ENCODE measurements around the gene CDKN2AIPNL. TPM values are rescaled to one million over a fixed set of nuclear protein-coding genes. Genes with fewer than 3 reads are reported as not detected.

Gene CDKN2AIPNL
- total RNA-seq, 1 donor from 2014 or later, result 32.0 TPM

DNA sequence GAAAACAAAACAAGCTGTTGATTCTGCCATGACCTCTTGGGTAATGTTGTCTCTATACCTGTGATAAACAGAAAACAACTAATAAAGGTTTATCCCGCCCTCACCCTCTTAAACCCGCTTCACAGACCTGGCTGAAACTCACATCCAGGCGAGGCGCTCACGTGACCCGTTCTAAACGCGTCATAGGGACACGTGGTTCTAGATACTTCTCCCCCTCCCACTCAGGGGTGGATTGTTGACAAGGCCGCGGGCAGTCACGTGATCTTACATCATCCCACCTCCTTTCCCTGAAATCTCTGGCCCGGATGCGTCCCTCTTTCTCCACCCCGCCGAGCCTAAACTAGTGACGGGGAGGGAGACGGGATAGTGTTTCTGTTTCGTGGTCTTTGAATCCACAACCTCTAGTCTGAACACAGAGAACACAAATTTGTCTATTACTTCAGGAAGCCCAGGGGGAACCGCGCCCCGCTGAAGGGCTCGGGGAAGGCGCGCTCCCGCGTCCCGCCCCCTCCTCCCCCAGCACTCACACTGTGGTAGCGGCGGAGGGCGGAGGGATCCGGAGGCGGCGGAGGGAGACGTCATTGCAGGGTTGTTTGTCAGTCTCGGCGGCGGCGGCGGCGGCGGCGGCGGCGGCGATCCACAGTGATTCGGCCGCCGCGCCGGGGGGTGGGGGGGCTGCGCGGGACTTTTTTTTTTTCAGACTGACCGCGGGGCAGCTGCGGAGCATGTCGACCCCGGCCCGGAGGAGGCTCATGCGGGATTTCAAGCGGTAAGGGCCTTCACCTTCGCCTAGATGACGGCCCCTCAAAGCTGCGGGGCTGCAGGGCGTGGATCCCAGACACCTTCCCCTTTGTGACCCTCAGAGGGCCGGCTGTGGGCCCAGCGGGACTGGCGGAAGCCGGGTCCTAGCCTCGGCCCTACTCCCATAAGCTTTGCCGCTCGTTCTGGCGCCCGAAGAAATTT is 40.5 kb downstream of the CDKN2AIPNL start, which contains the start of gene UBE2B:
TSS of gene UBE2B (plus strand) at position 699 of the 963 bp plus-strand sequence. CDS start at position 726, 27 bp downstream.
- Mint-ChIP-seq H3K4me1 (peaks cover 42% of the 10 kb centered on the region), H3K9me3 (peaks cover 14% of the 10 kb centered on the region), H3K27me3 (peaks cover 3% of the 10 kb centered on the region), H3K36me3 (ENCODE audit: low read depth) (peaks cover 40% of the 10 kb centered on the region), H3K27ac (peak within 1 kb of the TSS; percentile 93), H3K4me3 (peak within 1 kb of the TSS; percentile 93)
- intact Hi-C loops (cut with micrococcal nuclease), result loop anchor here (1.0 to 10.0 kb wide), 9 partner anchors 40 to 1319 kb away; partner anchors contain the start of genes CDKN2AIPNL, HSPA4, JADE2 and PPP2CA
- peak; percentile 98 for DNase-seq

DNA sequence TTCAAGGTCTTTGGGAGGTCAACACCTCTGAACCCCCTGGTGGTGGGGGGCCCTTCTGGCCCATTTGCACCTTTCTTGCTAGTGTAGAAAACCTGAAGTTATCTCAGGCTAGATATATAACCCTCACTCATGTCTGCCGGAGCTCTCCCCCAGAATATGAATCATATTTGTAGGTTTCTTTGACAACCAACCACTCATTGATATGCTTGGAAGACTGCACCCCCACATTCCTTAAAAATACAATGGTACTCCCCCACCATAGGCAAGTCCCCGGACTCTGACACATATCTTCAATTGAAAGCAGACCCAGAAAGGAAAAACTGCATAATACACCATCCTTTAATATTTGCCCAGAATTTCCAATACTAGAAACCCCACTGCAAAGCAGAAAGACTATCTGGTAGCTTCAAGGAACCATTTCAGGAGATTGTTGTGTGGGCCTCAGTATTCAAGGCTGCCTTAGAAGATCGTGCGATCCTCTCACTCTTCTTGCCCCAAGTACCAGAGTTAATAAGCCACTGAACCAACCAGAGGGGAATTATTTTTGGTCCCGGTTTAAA is 41.3 kb downstream of the CDKN2AIPNL start:
- Mint-ChIP-seq H3K27me3 (peaks cover 3% of the 10 kb centered on the region), H3K4me3 (peak overlapping the region; percentile 93), H3K4me1 (peaks cover 45% of the 10 kb centered on the region), H3K27ac (peak overlapping the region; percentile 93), H3K36me3 (ENCODE audit: low read depth) (peaks cover 35% of the 10 kb centered on the region), H3K9me3 (peaks cover 14% of the 10 kb centered on the region)
- intact Hi-C loops (cut with micrococcal nuclease), result loop anchor here (2.0 to 10.0 kb wide), 6 partner anchors 40 to 1318 kb away; partner anchors contain the start of genes CDKN2AIPNL, HSPA4, SKP1 and TXNDC15
- DNase-seq, result no peak

DNA sequence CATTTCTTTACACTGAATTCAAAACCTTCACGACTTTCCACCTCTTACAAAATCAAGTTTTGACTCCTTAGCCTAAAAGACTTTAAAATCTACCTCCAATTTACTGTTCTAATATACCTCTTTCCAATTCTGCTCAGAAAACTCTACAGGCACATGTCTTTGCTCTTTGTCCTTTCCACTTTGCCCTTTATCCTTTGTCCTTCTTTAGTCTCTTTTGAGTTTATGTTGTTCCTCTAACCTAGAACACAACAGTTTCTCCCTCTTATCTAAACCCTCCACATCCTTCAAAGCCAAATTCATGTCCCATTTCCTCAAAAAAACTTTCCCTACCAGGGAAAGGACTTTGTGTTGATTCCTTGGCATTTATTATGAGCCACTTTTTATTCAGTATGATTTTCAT is 46.1 kb downstream of the CDKN2AIPNL start:
- H3K9me3 Mint-ChIP-seq, result peaks cover 14% of the 10 kb centered on the region
- no peak overlapping the region for H3K27ac Mint-ChIP-seq
- peaks cover 23% of the 10 kb centered on the region for H3K4me1 Mint-ChIP-seq
- intact Hi-C loops (cut with micrococcal nuclease), result loop anchor here (2.0 to 5.0 kb wide), 2 partner anchors 63 to 373 kb away; partner anchors contain the start of gene CAMLG
- H3K4me3 Mint-ChIP-seq, result no peak overlapping the region
- H3K27me3 Mint-ChIP-seq, result no peaks in the 10 kb centered on the region
- no peak for DNase-seq
- peaks cover 12% of the 10 kb centered on the region for H3K36me3 Mint-ChIP-seq (ENCODE audit: low read depth)

DNA sequence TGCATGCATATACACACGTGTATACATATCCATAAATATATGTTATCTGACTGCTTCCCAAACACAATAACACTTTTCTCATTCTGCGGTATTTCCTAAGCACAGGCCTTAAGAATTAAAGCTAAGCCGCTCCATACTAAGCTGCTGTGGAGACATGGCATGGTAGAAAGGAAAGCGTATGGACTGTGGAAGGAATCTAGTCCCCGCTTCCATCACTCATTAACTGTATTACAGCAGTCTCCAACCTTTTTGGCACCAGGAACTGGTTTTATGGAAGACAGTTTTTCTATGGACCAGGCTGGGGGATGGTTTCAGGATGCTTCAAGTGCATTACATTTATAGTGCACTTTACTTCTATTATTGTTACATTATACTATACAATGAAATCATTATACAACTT is 56.0 kb downstream of the CDKN2AIPNL start:
- Mint-ChIP-seq H3K36me3 (ENCODE audit: low read depth) (no peaks in the 10 kb centered on the region), H3K9me3 (no peaks in the 10 kb centered on the region), H3K4me1 (no peaks in the 10 kb centered on the region), H3K27me3 (no peaks in the 10 kb centered on the region), H3K4me3 (no peak overlapping the region), H3K27ac (no peak overlapping the region)
- intact Hi-C loops (cut with micrococcal nuclease), result no loop called here
- DNase-seq, result no peak

Other genes starting within 250 kb of the CDKN2AIPNL start
- 266 and 289 TPM in 2 replicates for gene SKP1, start 234.9 kb downstream of the CDKN2AIPNL start, total RNA-seq
- gene PPP2CA, start 185.8 kb downstream of the CDKN2AIPNL start, total RNA-seq, result 177 and 199 TPM in 2 replicates
- gene CDKL3, start 44.7 kb downstream of the CDKN2AIPNL start, total RNA-seq, result 0.76 and 1.3 TPM in 2 replicates
- 108 and 109 TPM in 2 replicates for gene UBE2B, start 40.3 kb downstream of the CDKN2AIPNL start, total RNA-seq
- 72.5 and 81.3 TPM in 2 replicates for gene JADE2, start 113.8 kb upstream of the CDKN2AIPNL start, total RNA-seq
- gene SAR1B, start 220.9 kb upstream of the CDKN2AIPNL start, total RNA-seq, result 43.9 and 56.2 TPM in 2 replicates
- gene SEC24A, start 236.9 kb upstream of the CDKN2AIPNL start, total RNA-seq, result 29.4 and 31.2 TPM in 2 replicates

All from activated CD4-positive, alpha-beta T cell treated with anti-CD3 and anti-CD28 coated beads, Interleukin-2, amount 10 ng/mL, durations not matched to agents 24 days and 14 days (primary cell).